ENCODE measurements around the gene STAB1.

STAB1 gene

GRCh38 chr3:52502001-52502400 is 6.9 kb downstream of the STAB1 start:
- Histone ChIP-seq H3K79me2 (ENCODE audit: insufficient read depth, low read length) (no peaks in the 10 kb centered on the region), H2AFZ (ENCODE audit: low read depth, low read length) (no peak overlapping the region), H3K27ac (ENCODE audit: low read length) (no peak overlapping the region), H3K4me2 (ENCODE audit: insufficient read depth, low read length) (no peak overlapping the region), H3K36me3 (ENCODE audit: insufficient read depth, low read length) (no peaks in the 10 kb centered on the region), H3K9me3 (ENCODE audit: insufficient read depth, low read length, severe bottlenecking) (no peaks in the 10 kb centered on the region), H4K20me1 (ENCODE audit: insufficient read depth, low read length) (no peaks in the 10 kb centered on the region), H3K4me3 (ENCODE audit: low read depth in 1 of 2, low read length in 2 of 2) (no peak overlapping the region), H3K4me1 (ENCODE audit: insufficient read depth, low read length) (no peaks in the 10 kb centered on the region), H3K9ac (ENCODE audit: low read depth, low read length) (no peak overlapping the region), H3K27me3 (ENCODE audit: insufficient read depth, low read length, poor library complexity) (no peaks in the 10 kb centered on the region)
- ATAC-seq (ENCODE audit: insufficient read depth, low read depth) (no peak), DNase-seq (no peak)
- TF ChIP-seq, protein P1, sequence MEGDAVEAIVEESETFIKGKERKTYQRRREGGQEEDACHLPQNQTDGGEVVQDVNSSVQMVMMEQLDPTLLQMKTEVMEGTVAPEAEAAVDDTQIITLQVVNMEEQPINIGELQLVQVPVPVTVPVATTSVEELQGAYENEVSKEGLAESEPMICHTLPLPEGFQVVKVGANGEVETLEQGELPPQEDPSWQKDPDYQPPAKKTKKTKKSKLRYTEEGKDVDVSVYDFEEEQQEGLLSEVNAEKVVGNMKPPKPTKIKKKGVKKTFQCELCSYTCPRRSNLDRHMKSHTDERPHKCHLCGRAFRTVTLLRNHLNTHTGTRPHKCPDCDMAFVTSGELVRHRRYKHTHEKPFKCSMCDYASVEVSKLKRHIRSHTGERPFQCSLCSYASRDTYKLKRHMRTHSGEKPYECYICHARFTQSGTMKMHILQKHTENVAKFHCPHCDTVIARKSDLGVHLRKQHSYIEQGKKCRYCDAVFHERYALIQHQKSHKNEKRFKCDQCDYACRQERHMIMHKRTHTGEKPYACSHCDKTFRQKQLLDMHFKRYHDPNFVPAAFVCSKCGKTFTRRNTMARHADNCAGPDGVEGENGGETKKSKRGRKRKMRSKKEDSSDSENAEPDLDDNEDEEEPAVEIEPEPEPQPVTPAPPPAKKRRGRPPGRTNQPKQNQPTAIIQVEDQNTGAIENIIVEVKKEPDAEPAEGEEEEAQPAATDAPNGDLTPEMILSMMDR (IDR thresholded peaks at IDR 0.05; ENCODE audit: borderline replicate concordance, extremely low read depth, low read length, poor library complexity, severe bottlenecking) = no peak
- no peak for TF ChIP-seq EZH2 (IDR thresholded peaks at IDR 0.05; ENCODE audit: borderline replicate concordance, low read depth, low read length, severe bottlenecking)

GRCh38 chr3:52502808-52503350 is 7.7 kb downstream of the STAB1 start:
- no peak overlapping the region for H3K4me2 ChIP-seq (ENCODE audit: insufficient read depth, low read length)
- H3K4me1 ChIP-seq (ENCODE audit: insufficient read depth, low read length) = no peaks in the 10 kb centered on the region
- no peaks in the 10 kb centered on the region for H3K27me3 ChIP-seq (ENCODE audit: insufficient read depth, low read length, poor library complexity)
- no peak overlapping the region for H3K4me3 ChIP-seq (ENCODE audit: low read depth in 1 of 2, low read length in 2 of 2)
- H3K27ac ChIP-seq (ENCODE audit: low read length) = no peak overlapping the region
- no peaks in the 10 kb centered on the region for H4K20me1 ChIP-seq (ENCODE audit: insufficient read depth, low read length)
- no peak overlapping the region for H3K9ac ChIP-seq (ENCODE audit: low read depth, low read length)
- TF ChIP-seq, protein P1 (IDR thresholded peaks at IDR 0.05; ENCODE audit: borderline replicate concordance, extremely low read depth, low read length, poor library complexity, severe bottlenecking) = no peak
- H2AFZ ChIP-seq (ENCODE audit: low read depth, low read length) = no peak overlapping the region
- H3K79me2 ChIP-seq (ENCODE audit: insufficient read depth, low read length) = no peaks in the 10 kb centered on the region
- no peaks in the 10 kb centered on the region for H3K36me3 ChIP-seq (ENCODE audit: insufficient read depth, low read length)
- no peak; the same call in 2 of the 3 replicates for ATAC-seq (ENCODE audit: insufficient read depth, low read depth)
- no peak for DNase-seq
- H3K9me3 ChIP-seq (ENCODE audit: insufficient read depth, low read length, severe bottlenecking) = no peaks in the 10 kb centered on the region

DNA sequence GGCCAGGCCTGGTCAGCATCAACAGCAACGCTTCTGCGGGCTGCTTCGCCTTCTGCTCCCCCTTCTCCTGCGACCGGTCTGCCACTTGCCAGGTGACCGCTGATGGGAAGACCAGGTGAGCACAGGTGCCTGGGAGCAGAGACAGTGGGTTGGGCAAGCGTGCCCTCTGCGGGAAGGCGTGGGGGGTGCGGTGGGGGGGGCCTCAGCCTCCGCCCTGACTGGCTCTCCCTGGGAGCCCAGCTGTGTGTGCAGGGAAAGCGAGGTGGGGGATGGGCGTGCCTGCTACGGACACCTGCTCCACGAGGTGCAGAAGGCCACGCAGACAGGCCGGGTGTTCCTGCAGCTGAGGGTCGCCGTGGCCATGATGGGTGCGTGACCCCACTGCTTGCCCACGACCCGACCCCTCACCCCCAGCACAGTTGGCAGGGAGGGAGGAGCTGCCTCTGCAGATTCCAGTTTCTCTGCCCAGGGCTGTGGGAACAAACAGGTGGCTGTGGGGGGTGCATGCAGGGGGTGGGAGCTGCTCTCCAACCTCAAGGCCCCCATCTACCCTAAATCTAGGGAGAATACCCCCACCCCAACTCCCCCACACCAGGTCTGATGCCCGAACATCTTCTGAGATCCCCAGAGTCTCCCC is 8.8 kb downstream of the STAB1 start:
- TF ChIP-seq EZH2 (IDR thresholded peaks at IDR 0.05; ENCODE audit: borderline replicate concordance, low read depth, low read length, severe bottlenecking) = no peak
- TF ChIP-seq, protein P1 (IDR thresholded peaks at IDR 0.05; ENCODE audit: borderline replicate concordance, extremely low read depth, low read length, poor library complexity, severe bottlenecking) = no peak

More for the DNA sequence above, 8.8 kb downstream of the STAB1 start:
- DNase-seq (no peak), ATAC-seq (ENCODE audit: insufficient read depth, low read depth) (no peak)
- Histone ChIP-seq H4K20me1 (ENCODE audit: insufficient read depth, low read length) (no peaks in the 10 kb centered on the region), H3K36me3 (ENCODE audit: insufficient read depth, low read length) (no peaks in the 10 kb centered on the region), H3K27ac (ENCODE audit: low read length) (no peak overlapping the region), H3K9me3 (ENCODE audit: insufficient read depth, low read length, severe bottlenecking) (no peaks in the 10 kb centered on the region), H3K27me3 (ENCODE audit: insufficient read depth, low read length, poor library complexity) (no peaks in the 10 kb centered on the region), H3K79me2 (ENCODE audit: insufficient read depth, low read length) (no peaks in the 10 kb centered on the region), H3K4me3 (ENCODE audit: low read depth in 1 of 2, low read length in 2 of 2) (no peak overlapping the region), H2AFZ (ENCODE audit: low read depth, low read length) (no peak overlapping the region), H3K4me1 (ENCODE audit: insufficient read depth, low read length) (no peaks in the 10 kb centered on the region), H3K4me2 (ENCODE audit: insufficient read depth, low read length) (no peak overlapping the region), H3K9ac (ENCODE audit: low read depth, low read length) (no peak overlapping the region)
